NCI-H510A treated with DMSO at 0.1 percent for 48 hours (cell line): ENCODE measurements around the gene OR6T1.

ENCODE experiments used
- DNase-seq: peaks from one replicate; lab custom pipeline; 2025; lab: John Stamatoyannopoulos, UW

Gene OR6T1, protein sequence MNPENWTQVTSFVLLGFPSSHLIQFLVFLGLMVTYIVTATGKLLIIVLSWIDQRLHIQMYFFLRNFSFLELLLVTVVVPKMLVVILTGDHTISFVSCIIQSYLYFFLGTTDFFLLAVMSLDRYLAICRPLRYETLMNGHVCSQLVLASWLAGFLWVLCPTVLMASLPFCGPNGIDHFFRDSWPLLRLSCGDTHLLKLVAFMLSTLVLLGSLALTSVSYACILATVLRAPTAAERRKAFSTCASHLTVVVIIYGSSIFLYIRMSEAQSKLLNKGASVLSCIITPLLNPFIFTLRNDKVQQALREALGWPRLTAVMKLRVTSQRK

DNA sequence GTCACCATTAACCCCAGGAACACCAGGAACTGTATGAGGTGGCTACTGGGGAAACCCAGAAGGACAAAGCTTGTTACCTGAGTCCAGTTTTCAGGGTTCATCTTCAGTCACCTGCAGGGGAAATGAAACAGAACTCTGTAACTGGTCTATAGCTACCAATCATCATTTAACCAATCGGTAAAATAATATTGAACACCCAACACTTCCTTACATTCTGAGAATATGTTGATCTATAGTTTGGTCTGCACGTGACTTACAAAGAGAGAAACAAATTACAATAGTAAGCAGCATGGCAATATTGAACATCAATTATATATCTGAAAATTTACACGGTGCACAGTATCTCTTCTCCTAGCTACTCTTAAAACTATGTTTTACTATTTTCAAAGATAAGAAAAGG is at the start of gene OR6T1:
TSS of gene OR6T1 (minus strand) at position 101 of the 400 bp plus-strand sequence. CDS start at position 101, 0 bp downstream.
- no peak for DNase-seq

DNA sequence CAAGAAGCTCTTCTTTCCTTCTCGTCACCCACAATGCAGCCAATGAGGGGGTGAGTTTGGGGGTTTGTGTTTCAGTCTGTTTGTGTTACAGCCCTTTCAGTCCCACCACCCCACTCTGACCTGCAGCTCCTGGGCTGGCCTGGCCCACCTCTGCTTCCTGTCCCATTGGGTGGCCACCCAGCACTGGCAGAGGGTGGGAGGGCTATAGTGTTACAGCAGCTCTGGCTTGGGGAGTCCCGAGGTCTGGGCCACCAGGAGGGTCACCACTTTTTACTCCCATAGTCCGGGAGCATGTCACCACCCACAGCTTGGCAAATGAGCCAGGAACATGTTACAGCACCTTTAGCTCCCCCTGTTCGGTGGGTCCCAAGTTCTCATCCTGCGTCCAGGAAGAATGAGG is 35.7 kb upstream of the OR6T1 start:
- no peak for DNase-seq

DNA sequence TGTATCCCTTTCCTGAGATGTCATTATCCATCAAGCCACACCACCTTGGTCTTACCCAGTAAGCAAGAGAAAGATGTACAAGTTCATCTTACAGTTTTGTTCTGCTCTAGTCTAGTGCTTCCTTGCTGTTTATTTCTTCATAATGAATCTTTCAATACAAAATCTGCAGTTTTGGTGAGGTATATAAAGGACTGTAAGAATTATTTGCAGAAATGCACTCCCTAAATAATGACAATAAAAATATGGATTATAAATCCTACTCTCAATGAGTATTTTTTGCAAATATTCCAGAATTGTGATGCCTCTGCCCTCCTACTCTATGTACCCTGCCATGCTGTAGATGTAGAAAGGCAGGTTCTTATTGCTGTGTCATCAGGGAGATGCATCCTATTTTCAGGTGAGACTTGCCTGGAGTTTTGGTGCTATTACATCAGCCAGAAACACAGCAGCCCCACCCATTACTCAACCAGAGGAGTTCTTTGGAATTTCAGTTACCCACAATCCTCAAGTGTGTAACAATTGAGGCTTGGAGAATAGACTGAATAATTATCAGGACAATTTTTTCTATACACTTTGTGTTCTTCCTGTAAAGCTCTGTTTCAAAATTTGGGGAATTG is 34.2 kb upstream of the OR6T1 start, which contains the start of gene OR10S1:
TSS of gene OR10S1 (minus strand) at position 51 of the 617 bp plus-strand sequence. CDS start 117 bp downstream, outside the sequence.
- DNase-seq, result no peak

DNA sequence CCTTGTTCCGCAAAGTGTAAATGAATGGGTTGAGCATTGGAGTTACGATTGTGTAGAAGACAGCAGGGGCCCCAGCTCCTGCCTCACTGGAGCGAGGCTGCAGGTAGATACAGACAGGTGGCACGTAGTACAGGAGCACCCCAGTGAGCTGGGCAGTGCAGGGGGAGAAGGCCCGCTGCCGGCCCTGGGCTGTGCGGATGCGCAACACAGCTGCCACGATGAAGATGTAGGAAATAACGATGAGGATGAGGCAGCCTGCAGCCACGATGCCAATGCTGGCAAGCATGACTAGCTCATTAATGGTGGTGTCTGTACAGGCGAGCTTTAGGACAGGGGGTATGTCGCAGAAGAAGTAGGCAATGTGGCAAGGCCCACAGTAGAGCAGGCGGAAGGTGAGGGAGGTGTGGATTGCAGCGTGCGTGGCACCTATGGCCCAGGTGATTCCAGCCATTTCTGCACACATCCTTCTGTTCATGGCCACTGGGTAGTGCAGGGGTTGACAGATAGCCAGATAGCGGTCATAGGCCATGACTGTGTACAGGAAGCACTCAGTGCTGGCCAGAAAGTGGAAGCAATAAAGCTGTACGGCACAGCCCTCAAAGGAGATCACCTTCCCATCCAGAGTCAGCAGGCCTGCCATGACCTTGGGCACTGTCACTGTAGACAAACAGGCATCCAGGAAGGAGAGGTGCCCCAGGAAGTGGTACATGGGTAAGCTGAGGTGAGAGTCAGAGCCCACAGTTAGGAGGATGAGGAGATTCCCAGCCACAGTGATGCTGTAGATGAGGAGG is 33.3 kb upstream of the OR6T1 start:
- DNase-seq, result no peak

DNA sequence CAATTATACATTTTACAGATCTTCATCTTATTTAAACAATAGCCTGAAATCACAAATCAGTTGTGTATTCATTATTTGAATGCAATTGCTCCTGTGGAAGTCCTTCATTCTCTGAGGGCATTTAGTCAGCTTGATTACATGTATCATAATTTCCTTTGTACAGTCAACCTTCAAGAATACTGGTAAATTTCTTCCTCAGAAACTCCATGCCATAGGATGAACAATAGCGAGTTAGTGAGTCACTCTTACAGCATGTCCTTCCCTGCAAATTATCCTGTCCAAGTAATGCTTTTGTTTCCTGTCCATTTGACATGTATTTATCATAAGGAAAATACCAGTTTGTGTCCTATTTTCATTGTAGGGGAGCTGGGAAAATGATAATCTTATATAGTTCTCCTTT is 30.2 kb upstream of the OR6T1 start:
- DNase-seq, result no peak

DNA sequence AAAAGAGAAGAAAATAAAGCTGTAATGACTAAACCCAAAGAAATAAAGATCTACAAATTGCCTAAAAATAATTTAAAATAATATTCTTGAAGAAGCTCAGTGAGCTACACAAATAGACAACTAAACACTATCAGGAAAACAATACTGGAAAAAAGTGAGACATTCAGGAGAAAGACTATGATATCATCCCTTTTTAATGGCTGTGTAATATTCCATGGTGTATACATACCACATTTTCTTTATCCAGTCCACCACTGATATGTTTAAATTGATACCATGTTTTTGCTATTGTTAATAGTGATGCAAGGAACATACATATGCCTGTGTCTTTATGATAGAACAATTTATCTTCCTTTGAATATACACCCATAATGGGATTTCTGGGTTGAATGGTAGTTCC is 13.1 kb upstream of the OR6T1 start:
- no peak for DNase-seq

DNA sequence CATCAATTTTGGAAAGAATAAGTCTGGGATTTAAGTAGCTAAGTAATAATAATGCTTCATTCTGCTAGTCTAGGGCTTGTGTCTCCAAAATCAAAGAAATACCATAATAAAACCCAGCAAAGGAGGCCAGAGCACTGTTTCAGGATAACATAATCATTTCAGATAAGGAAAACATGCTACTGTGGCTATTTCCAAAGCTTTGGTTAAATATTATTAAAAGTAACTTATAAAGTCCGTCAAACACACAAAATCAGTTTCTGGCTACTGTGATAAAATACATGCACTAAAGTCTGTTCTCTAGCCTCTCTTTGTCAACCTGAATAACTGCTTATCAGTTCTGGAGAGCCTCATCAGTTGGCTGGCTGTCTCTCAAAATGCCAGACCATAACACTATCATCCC is 1.5 kb upstream of the OR6T1 start:
- DNase-seq, result no peak

DNA sequence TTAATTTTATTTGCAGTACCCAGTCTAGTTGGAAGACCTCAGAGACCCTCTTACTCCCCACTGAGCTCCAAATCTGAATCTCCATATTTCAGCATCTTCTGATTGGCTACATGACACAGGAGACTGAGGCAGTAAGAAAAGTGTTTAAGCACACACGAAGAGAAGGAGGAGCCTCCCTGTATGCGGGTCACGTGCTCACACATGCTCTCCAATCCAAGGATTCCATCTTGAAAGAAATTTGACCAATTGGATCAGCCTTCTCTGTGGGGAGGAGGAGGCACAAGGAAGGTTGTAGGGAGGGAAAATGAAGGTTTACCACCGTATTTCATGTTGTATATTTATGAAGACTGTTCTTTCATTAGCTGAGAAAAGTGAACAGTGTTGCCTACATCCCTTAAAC is 1.2 kb downstream of the OR6T1 start:
- no peak for DNase-seq

DNA sequence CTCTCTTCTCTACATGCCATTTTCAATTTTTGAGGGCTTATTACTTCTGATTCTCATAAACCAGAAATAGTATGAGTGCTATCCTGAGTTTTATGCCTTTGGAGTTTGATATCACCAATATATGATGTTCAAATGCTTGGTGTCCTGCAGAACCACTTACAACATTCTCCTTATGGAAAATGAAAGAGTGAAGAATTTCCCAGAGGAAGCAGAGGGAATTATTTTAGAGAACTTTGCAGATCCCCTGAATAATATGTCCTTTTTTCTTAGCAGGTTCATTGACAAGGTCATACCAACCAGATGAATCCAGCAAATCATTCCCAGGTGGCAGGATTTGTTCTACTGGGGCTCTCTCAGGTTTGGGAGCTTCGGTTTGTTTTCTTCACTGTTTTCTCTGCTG is 4.3 kb downstream of the OR6T1 start, which contains the start of gene OR4D5:
TSS of gene OR4D5 (plus strand) at position 301 of the 400 bp plus-strand sequence. CDS start at position 301, 0 bp downstream.
- DNase-seq, result no peak

DNA sequence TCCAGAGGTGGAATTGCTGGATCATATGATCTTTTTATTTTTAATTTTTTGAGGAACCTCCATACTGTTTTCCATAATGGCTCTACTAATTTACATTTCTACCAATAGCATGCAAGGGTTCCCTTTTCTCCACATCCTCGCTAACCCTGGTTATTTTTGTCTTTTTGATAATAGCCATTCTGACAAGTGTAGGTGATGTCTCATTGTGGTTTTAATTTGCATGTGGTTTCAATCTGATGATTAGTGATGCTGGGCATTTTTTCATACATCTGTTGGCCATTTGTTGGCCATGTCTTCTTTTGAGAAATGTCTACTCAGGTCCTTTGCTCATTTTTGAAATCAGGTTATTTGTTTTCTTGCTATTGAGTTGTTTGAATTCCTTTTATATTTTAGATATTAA is 19.6 kb downstream of the OR6T1 start:
- DNase-seq, result no peak

DNA sequence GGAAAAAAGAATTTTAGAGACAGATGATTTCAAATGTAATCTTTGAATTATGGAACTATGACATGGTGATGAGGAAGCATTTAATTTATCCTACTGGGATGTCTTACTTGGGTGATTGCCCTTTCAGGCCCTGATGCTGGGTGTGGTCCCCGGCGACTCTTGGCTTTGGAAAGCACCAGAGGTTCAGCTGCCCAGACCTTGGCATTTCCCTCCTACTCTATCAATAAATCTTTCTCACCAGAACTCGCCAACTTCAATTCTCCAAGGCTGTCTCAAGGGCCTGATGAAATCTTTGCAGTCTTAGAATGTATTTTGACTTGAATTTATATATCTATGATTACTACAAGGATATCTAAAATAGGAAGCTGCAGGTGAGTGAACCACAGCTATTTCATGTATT is 22.7 kb downstream of the OR6T1 start:
- DNase-seq, result no peak

DNA sequence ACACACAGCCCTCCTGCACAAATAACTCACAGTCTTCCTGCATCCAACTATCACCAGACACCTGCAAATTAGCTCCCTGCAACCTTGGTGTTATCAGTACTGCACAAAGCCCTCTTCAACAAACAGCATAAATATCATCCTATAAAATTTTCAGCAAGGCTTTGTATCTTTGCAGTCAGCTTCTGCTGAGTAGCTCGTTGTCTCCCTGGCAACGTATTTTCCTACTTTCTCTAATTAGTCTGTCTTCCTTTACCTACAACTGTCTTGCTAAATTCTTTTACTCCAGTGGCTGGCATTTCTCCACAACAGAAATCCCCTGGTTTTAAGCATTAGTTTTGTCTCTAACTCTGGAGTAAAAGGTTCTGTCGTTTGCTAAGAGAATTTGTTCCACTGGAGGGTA is 37.8 kb downstream of the OR6T1 start:
- DNase-seq, result no peak

DNA sequence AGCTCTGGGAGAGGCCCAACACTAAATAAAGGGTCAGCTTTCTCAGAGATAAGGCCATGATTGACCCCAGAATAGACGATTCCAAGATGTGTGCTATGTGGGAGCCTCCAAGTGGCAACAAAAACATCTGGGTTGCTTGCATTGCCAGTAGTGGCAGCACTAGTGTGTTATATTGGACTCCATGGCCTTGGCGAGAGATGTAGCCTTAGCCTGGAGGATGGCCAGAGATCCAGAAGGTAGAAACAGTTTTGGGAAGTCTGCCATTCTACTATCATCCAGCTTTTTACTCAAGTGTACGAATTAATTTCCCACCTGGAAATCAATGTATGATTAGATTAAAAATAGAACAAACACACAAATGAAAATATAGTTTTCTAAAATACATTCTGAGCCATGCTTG is 38.7 kb downstream of the OR6T1 start:
- no peak for DNase-seq

DNA sequence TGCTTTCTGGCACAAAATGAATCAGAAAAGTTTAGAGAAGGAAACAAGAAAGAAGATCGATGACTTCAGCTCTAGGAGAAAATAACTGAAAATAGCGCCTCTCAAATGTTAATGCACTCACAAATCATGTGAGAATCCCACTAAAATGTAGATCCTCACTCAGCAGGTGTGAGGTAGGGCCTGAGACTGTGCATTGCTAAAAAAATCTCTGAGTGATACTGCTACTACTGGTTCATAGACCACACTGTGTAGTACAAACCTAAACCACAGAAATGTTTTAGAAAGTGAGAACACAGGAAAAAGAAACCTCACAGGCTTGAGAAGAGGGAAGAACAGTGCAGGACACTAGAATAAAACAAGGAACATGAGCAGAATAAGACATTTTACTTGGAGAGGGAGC is 39.7 kb downstream of the OR6T1 start:
- DNase-seq, result no peak

DNA sequence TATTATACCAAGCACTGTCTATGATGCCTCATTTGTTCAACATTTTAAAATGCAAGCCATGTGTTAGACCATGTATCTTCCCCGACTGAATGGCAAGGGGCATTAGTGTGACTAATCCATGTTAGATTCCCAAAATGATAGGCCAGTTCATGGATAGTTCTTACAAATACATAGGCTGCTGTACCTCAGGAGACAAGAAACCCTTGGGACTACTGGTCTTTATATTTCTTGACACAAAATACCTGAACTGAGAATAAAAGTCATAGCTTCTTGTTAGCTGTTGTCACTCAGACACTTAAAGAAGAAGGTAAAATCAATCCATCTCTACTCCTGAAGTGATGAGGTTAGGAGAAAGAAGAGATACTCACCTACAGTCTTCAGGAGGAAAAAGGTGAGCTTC is 41.8 kb downstream of the OR6T1 start, which contains the start of gene OR8D4:
TSS of gene OR8D4 (plus strand) at position 301 of the 400 bp plus-strand sequence. CDS start 4,265 bp downstream, outside the sequence.
- no peak for DNase-seq

DNA sequence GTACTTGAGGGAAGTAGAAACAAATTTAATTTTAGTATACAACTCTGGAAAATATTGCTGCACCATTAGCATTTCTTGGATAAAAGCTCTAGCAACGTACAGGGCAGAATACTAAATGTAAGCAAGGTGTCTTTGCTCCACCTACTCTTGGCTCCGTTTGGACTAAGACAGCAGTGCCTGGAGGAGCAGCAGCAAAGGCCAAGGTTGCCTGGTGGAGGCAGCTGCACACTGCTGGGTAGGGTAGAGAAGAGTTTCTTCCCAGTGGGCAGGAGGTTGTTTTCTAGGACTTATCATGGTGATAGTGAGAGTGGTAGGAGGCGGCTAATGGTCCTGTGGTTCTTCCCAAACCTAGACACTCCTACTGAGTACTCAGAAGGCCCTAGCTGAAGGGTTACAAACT is 43.8 kb downstream of the OR6T1 start:
- no peak for DNase-seq
